ENCODE measurements around the gene LMF2. TPM values are rescaled to one million over a fixed set of nuclear protein-coding genes. Genes with fewer than 3 reads are reported as not detected.

LMF2 gene
- polyA plus RNA-seq, 1 of the 3 experiments (the other 2 are of a cell fraction) = 34.3 TPM

DNA sequence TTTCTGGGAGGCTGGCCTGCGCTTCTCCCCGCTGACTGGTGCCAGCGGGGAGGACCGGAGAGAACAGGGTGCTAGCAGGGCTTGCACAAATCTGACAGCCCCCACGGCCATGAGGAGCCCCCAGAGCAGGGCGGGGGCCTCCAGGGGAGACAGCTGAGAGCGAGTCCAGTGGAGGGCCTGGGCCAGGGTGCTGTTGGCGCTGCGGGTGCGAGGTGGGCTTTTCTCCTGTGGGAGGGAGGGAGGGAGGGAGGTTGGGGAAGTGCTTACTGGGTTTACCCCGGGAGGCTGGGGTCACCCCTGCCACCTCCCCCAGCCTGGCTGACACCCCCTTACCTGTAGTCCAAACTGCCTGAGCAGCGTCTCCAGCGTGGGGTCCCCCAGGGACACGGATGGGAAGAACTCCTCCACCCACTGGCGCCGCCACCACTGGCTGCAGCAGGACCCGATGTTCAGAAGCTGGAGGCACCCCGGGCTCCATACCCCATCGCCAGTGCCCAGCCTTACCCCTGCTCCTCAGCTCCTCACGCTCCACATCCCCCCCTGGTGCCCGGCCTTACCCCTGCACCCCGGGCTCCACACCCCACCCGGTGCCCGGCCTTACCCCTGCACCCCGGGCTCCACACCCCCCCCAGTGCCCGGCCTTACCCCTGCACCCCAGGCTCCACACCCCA, 3.9 kb downstream of the LMF2 start:
- H2AFZ ChIP-seq (ENCODE audit: low read depth) = no peak overlapping the region
- no peak for DNase-seq
- no peak overlapping the region for H3K4me3 ChIP-seq (ENCODE audit: low read depth in 2 of 2, low read length in 1 of 2)
- no peaks in the 10 kb centered on the region for H3K9me2 ChIP-seq
- ChIA-PET POLR2A (no interaction called here), CTCF (interaction anchor here (0.9 kb wide), 1 partner anchor 10 kb away, joined by 5 read pairs; no protein-coding TSS in a partner anchor)
- peaks cover 6% of the 10 kb centered on the region for H3F3A ChIP-seq (replicated peaks; ENCODE audit: insufficient read depth)
- H4K20me1 ChIP-seq (ENCODE audit: insufficient read depth) = no peaks in the 10 kb centered on the region
- peaks cover 0 to 18% of the 10 kb centered on the region in 2 experiments for H3K36me3 ChIP-seq (replicated peaks in 1 of 2; ENCODE audit: control insufficient read depth in 1 of 2, insufficient read depth in 2 of 2, low read length in 1 of 2)
- H3K27ac ChIP-seq (ENCODE audit: low read depth in 2 of 2, low read length in 1 of 2) = no peak overlapping the region
- peaks cover 0 to 11% of the 10 kb centered on the region in 2 experiments; a peak in 1 of 4 replicates for H3K4me1 ChIP-seq (ENCODE audit: control insufficient read depth in 1 of 2, insufficient read depth in 2 of 2, low read depth in 1 of 2, low read length in 1 of 2)
- no peak overlapping the region for H3K4me2 ChIP-seq
- no peak for TF ChIP-seq GATA2 (CRISPR knock-in tag; IDR thresholded peaks at IDR 0.05)
- TF ChIP-seq JUND (IDR thresholded peaks at IDR 0.05) = no peak
- no peak for TF ChIP-seq TCF12 (IDR thresholded peaks at IDR 0.05)
- no peak for TF ChIP-seq SMC3 (IDR thresholded peaks at IDR 0.05; ENCODE audit: low read depth, low read length)
- no peak for TF ChIP-seq CTCF (IDR thresholded peaks at IDR 0.05)
- TF ChIP-seq, protein P1, sequence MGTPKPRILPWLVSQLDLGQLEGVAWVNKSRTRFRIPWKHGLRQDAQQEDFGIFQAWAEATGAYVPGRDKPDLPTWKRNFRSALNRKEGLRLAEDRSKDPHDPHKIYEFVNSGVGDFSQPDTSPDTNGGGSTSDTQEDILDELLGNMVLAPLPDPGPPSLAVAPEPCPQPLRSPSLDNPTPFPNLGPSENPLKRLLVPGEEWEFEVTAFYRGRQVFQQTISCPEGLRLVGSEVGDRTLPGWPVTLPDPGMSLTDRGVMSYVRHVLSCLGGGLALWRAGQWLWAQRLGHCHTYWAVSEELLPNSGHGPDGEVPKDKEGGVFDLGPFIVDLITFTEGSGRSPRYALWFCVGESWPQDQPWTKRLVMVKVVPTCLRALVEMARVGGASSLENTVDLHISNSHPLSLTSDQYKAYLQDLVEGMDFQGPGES (IDR thresholded peaks at IDR 0.05; ENCODE audit: low read depth, low read length) = no peak
- no peak for TF ChIP-seq GABPA (IDR thresholded peaks at IDR 0.05; ENCODE audit: low read depth)
- no peak for TF ChIP-seq RCOR1 (IDR thresholded peaks at IDR 0.05; ENCODE audit: low read length)
- TF ChIP-seq RXRA (IDR thresholded peaks at IDR 0.05; ENCODE audit: borderline replicate concordance, low read depth) = no peak
- no peak for TF ChIP-seq RFX5 (IDR thresholded peaks at IDR 0.05; ENCODE audit: low read length)
- no peak for TF ChIP-seq TAF1 (IDR thresholded peaks at IDR 0.05; ENCODE audit: borderline replicate concordance, low read depth, low read length)
- TF ChIP-seq FOSL2 (IDR thresholded peaks at IDR 0.05; ENCODE audit: borderline replicate concordance, low read depth) = no peak
- TF ChIP-seq POLR2AphosphoS5 (IDR thresholded peaks at IDR 0.05; ENCODE audit: low read depth, low read length) = no peak
- no peak for TF ChIP-seq FOXJ3 (CRISPR knock-in tag; IDR thresholded peaks at IDR 0.05)
- no peak for TF ChIP-seq TEAD4 (IDR thresholded peaks at IDR 0.05; ENCODE audit: borderline replicate concordance, insufficient read depth)
- TF ChIP-seq YY1 (IDR thresholded peaks at IDR 0.05; ENCODE audit: low read depth) = no peak
- no peak for TF ChIP-seq RAD21 (IDR thresholded peaks at IDR 0.05; ENCODE audit: low read length)
- no peak for TF ChIP-seq USF2 (IDR thresholded peaks at IDR 0.05; ENCODE audit: borderline replicate concordance, low read depth, low read length)
- TF ChIP-seq EZH2phosphoT487 (IDR thresholded peaks at IDR 0.05; ENCODE audit: borderline replicate concordance, low read depth) = no peak
- no peak for TF ChIP-seq NFIC (IDR thresholded peaks at IDR 0.05; ENCODE audit: borderline replicate concordance)
- no peaks in the 10 kb centered on the region for H3K27me3 ChIP-seq (ENCODE audit: insufficient read depth)
- WGBS (ENCODE audit: low lambda C conversion rate) = 77% methylated on average over 9 of the region's 26 CpGs
- H3K9me3 ChIP-seq = no peaks in the 10 kb centered on the region
- peaks cover 28% of the 10 kb centered on the region for H3K79me2 ChIP-seq (ENCODE audit: insufficient read depth)
- no peak overlapping the region for H3K9ac ChIP-seq
